GM23338 (cell line): ENCODE measurements around the gene RTL1. TPM values are rescaled to one million over a fixed set of nuclear protein-coding genes. Genes with fewer than 3 reads are reported as not detected.

Experiments
- ATAC-seq: fragments of 200-7000 bp; cut with Tn5 transposase; 3 replicates; pipeline ENCODE4 v1.9.1; 2020
- DNase-seq: peaks from one replicate; pipeline ENCODE4 v3.0.0-alpha.2; 2015; ENCODE audit warnings: low spot score
- H2AFZ ChIP-seq: fragments of 200-600 bp; sonication (generic); 2 replicates; pipeline ENCODE4 v1.8.0; 2016; ENCODE audit warnings: antibody characterized with exemption, mild to moderate bottlenecking, moderate library complexity
- H3F3A ChIP-seq: fragments of 200-600 bp; sonication (generic); replicated peaks from 2 replicates; pipeline ENCODE4 v1.8.0; 2017; ENCODE audit warnings: antibody characterized with exemption, mixed run types, low read depth
- H3K27ac ChIP-seq: fragments of 200-600 bp; sonication (generic); 2 replicates; pipeline ENCODE4 v1.6.1; 2016; ENCODE audit warnings: low read depth
- H3K27me3 ChIP-seq: fragments of 200-600 bp; sonication (generic); 2 replicates; pipeline ENCODE4 v1.8.0; 2016; ENCODE audit warnings: mild to moderate bottlenecking, mixed run types, moderate library complexity; ENCODE audit not compliant: insufficient read depth
- H3K36me3 ChIP-seq: fragments of 200-600 bp; sonication (generic); 2 replicates; pipeline ENCODE4 v1.8.0; 2016; ENCODE audit warnings: mild to moderate bottlenecking; ENCODE audit not compliant: insufficient read depth
- H3K4me1 ChIP-seq: fragments of 200-600 bp; sonication (generic); 2 replicates; pipeline ENCODE4 v1.8.0; 2016; ENCODE audit warnings: mild to moderate bottlenecking, moderate library complexity; ENCODE audit not compliant: insufficient read depth
- H3K4me2 ChIP-seq: fragments of 200-600 bp; sonication (generic); 2 replicates; pipeline ENCODE4 v1.7.1; 2017; ENCODE audit warnings: mixed run types
- H3K4me3 ChIP-seq: fragments of 200-600 bp; sonication (generic); 2 replicates; pipeline ENCODE4 v1.6.1; 2016; ENCODE audit warnings: mixed run types
- H3K79me2 ChIP-seq: fragments of 200-600 bp; sonication (generic); replicated peaks from 2 replicates; pipeline ENCODE4 v1.8.0; 2017; ENCODE audit warnings: mild to moderate bottlenecking; ENCODE audit not compliant: insufficient read depth
- H3K9me2 ChIP-seq: fragments of 200-600 bp; sonication (generic); 2 replicates; pipeline ENCODE4 v1.8.0; 2017; ENCODE audit not compliant: insufficient read depth
- H4K20me1 ChIP-seq: fragments of 200-600 bp; sonication (generic); replicated peaks from 2 replicates; pipeline ENCODE4 v1.8.0; 2017; ENCODE audit warnings: mild to moderate bottlenecking; ENCODE audit not compliant: insufficient read depth
- H3K27ac Mint-ChIP-seq: 2 replicates; pipeline ENCODE4 v1.8.0; 2020; ENCODE audit warnings: inconsistent platforms, mild to moderate bottlenecking, moderate library complexity, mixed read lengths
- H3K27me3 Mint-ChIP-seq: 3 replicates; pipeline ENCODE4 v1.8.0; 2022; ENCODE audit warnings: low read depth, mild to moderate bottlenecking, moderate library complexity, mixed read lengths, inconsistent platforms; ENCODE audit not compliant: insufficient read depth, poor library complexity
- H3K36me3 Mint-ChIP-seq: 3 replicates; pipeline ENCODE4 v1.8.0; 2021; ENCODE audit warnings: low read depth, mild to moderate bottlenecking, inconsistent platforms, moderate library complexity, mixed read lengths
- H3K4me1 Mint-ChIP-seq: 3 replicates; pipeline ENCODE4 v1.8.0; 2020; ENCODE audit warnings: mild to moderate bottlenecking, inconsistent platforms, mixed read lengths
- H3K4me3 Mint-ChIP-seq: 3 replicates; pipeline ENCODE4 v1.8.0; 2021; ENCODE audit warnings: moderate library complexity, mild to moderate bottlenecking, inconsistent platforms, mixed read lengths
- H3K9me3 Mint-ChIP-seq: 3 replicates; pipeline ENCODE4 v1.8.0; 2020; ENCODE audit warnings: moderate library complexity, mild to moderate bottlenecking, inconsistent platforms, mixed read lengths
- CREB1 ChIP-seq: fragments of 250-450 bp; sonication (Bioruptor Pico); IDR thresholded peaks from 2 replicates; pipeline ENCODE4 v1.5.0; 2020; ENCODE audit warnings: low read depth, mild to moderate bottlenecking, moderate library complexity
- CTCF ChIP-seq, 2 experiments: fragments of 200-600 bp in 1 of 2; sonication (generic) in 1 of 2; conservative IDR thresholded peaks; 2 replicates each; pipeline versions ENCODE4 v1.5.1 to v1.6.1; 2016 to 2017; ENCODE audit warnings: antibody characterized with exemption in 2 of 2, low read depth in 2 of 2, mild to moderate bottlenecking in 2 of 2, moderate library complexity in 1 of 2
- ETS1 ChIP-seq: IDR thresholded peaks from 2 replicates; pipeline ENCODE4 v1.6.1; 2016; ENCODE audit warnings: antibody characterized with exemption
- EZH2 ChIP-seq: fragments of 200-600 bp; sonication (generic); IDR thresholded peaks from one replicate; pipeline ENCODE4 v1.8.0; 2017; ENCODE audit warnings: antibody characterized with exemption, mild to moderate bottlenecking, low read depth; ENCODE audit not compliant: unreplicated experiment
- EZH2phosphoT487 ChIP-seq: fragments of 200-600 bp; sonication (generic); IDR thresholded peaks from one replicate; pipeline ENCODE4 v1.8.1; 2018; ENCODE audit warnings: antibody characterized with exemption; ENCODE audit not compliant: unreplicated experiment
- NANOG ChIP-seq: IDR thresholded peaks from 2 replicates; pipeline ENCODE4 v1.6.1; 2016; ENCODE audit warnings: antibody characterized with exemption, borderline replicate concordance
- STAT1 ChIP-seq: IDR thresholded peaks from one replicate; pipeline ENCODE4 v1.6.1; 2016; ENCODE audit warnings: antibody characterized with exemption; ENCODE audit not compliant: unreplicated experiment
- ZNF114 ChIP-seq: fragments of 250-450 bp; sonication (Bioruptor Pico); IDR thresholded peaks from 2 replicates; pipeline ENCODE4 v1.5.0; 2020; ENCODE audit warnings: mild to moderate bottlenecking, moderate library complexity
- ZNF331 ChIP-seq: fragments of 250-450 bp; sonication (Bioruptor Pico); IDR thresholded peaks from 2 replicates; pipeline ENCODE4 v1.5.0; 2020; ENCODE audit warnings: low read depth, mild to moderate bottlenecking, moderate library complexity
- ZNF462 ChIP-seq: fragments of 250-450 bp; sonication (Bioruptor Pico); IDR thresholded peaks from 2 replicates; pipeline ENCODE4 v1.5.0; 2020; ENCODE audit warnings: mild to moderate bottlenecking, moderate library complexity
- polyA plus RNA-seq: library from polyadenylated mRNA; unstranded; fragments of >200 nt; fragmentation: Nextera tagmentation; extraction: Ambion mirVana; gene quantifications from 2 replicates; pipeline ENCODE4 v1.2.1, GENCODE V29; 2016
- total RNA-seq: library from RNA; depleted of rRNA; stranded (reverse); fragments of >200 nt; shearing (Covaris generic); gene quantifications from 2 replicates; pipeline ENCODE4 v1.2.3, GENCODE V29; 2014
- TF ChIP-seq, protein P1 (sequence below): IDR thresholded peaks from one replicate; pipeline ENCODE4 v1.6.1; 2018; ENCODE audit warnings: antibody characterized with exemption; ENCODE audit not compliant: unreplicated experiment

RTL1 gene
- total and polyA plus RNA-seq, 2 experiments from 2014 or later = not detected

DNA sequence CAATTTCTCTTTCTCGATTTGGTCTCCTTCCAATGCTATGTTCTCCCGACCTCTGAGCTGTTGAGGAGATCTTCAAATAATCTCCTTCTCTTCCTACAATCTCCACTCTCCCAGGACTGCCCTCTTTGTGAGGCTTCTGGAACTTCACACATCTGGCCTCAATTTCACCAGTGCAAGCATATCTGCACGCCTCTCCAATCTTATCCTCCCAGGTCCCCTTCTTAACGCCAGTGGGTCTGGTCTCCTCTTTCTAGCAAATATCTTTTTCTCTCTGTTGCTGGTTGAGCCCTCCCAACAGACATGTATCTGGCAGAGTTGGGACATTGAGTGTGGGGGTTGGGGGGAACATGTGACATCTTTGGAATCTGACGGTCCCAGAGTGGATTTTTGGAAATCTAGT is 17.9 kb downstream of the RTL1 start (continued):
- TF ChIP-seq CTCF (conservative IDR thresholded peaks at IDR 0.05; ENCODE audit: low read depth in 2 of 2) (no peak), ZNF331 (no peak)

DNA sequence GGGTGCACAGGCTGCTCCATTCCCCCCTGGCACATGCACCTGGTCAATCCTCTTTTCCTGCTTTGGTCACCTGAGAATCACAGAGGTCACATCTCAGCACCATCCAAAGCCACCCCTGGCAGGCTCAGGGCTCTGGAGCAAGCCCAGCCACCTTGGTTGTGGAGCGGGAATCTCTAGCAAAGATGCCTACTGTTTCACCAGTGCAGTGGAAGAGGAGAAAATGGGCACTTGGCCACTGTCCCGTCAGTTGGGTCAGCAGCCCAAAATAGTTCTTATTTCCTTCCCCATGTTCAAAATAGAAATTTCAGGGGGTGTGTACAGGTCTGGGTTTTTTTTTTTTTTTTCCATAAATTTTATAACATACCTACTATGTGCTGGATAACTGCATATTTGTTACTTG is 18.3 kb downstream of the RTL1 start:
- Histone ChIP-seq H3K4me3 (no peak overlapping the region), H3K27ac (no peak overlapping the region), H3K4me2 (no peak overlapping the region), H3K79me2 (no peaks in the 10 kb centered on the region), H3K36me3 (no peaks in the 10 kb centered on the region), H2AFZ (no peak overlapping the region), H3K4me1 (no peaks in the 10 kb centered on the region; the same call in 1 of the 2 replicates), H3K9me2 (peaks cover 4% of the 10 kb centered on the region), H3F3A (no peaks in the 10 kb centered on the region), H4K20me1 (no peaks in the 10 kb centered on the region), H3K27me3 (no peaks in the 10 kb centered on the region)
- Mint-ChIP-seq H3K36me3 (peaks cover 2% of the 10 kb centered on the region; the same call in 2 of the 3 replicates), H3K9me3 (peaks cover 20% of the 10 kb centered on the region), H3K27me3 (peaks cover 6% of the 10 kb centered on the region), H3K27ac (no peak overlapping the region), H3K4me3 (no peak overlapping the region), H3K4me1 (peaks cover 17% of the 10 kb centered on the region)
- ATAC-seq (no peak), DNase-seq (no peak)
- no peak for TF ChIP-seq EZH2phosphoT487
- TF ChIP-seq NANOG = no peak
- no peak for TF ChIP-seq ZNF462
- no peak for TF ChIP-seq ETS1
- no peak for TF ChIP-seq ZNF114
- TF ChIP-seq, protein P1, sequence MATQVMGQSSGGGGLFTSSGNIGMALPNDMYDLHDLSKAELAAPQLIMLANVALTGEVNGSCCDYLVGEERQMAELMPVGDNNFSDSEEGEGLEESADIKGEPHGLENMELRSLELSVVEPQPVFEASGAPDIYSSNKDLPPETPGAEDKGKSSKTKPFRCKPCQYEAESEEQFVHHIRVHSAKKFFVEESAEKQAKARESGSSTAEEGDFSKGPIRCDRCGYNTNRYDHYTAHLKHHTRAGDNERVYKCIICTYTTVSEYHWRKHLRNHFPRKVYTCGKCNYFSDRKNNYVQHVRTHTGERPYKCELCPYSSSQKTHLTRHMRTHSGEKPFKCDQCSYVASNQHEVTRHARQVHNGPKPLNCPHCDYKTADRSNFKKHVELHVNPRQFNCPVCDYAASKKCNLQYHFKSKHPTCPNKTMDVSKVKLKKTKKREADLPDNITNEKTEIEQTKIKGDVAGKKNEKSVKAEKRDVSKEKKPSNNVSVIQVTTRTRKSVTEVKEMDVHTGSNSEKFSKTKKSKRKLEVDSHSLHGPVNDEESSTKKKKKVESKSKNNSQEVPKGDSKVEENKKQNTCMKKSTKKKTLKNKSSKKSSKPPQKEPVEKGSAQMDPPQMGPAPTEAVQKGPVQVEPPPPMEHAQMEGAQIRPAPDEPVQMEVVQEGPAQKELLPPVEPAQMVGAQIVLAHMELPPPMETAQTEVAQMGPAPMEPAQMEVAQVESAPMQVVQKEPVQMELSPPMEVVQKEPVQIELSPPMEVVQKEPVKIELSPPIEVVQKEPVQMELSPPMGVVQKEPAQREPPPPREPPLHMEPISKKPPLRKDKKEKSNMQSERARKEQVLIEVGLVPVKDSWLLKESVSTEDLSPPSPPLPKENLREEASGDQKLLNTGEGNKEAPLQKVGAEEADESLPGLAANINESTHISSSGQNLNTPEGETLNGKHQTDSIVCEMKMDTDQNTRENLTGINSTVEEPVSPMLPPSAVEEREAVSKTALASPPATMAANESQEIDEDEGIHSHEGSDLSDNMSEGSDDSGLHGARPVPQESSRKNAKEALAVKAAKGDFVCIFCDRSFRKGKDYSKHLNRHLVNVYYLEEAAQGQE = no peak
- no peak for TF ChIP-seq CREB1
- no peak for TF ChIP-seq EZH2
- TF ChIP-seq STAT1 = no peak
